OCI-LY3 (cell line): ENCODE results near the gene C11orf98.
"Not testable (repeated sequence)": the region's sequence is repeated elsewhere in the genome, so short reads cannot be mapped to it uniquely, and the experiment has no call there.

ENCODE experiments used
- H2AFZ ChIP-seq: fragments of 200-600, 300-600 bp; shearing (Covaris generic); 2 replicates; pipeline ENCODE4 v1.6.0; 2014; ENCODE audit warnings: antibody characterized with exemption, low read depth, low read length
- H3K27ac ChIP-seq: fragments of 200-600, 300-600 bp; sonication (generic); 2 replicates; pipeline ENCODE4 v1.5.1; 2014; ENCODE audit warnings: mild to moderate bottlenecking, low read length, moderate library complexity, mixed read lengths
- H3K27me3 ChIP-seq: fragments of 200-600, 300-600 bp; sonication (generic); 2 replicates; pipeline ENCODE4 v1.6.1; 2014; ENCODE audit warnings: low read depth, low read length, mixed read lengths
- H3K36me3 ChIP-seq: fragments of 200-600, 300-600 bp; sonication (generic); replicated peaks from 2 replicates; pipeline ENCODE3; 2014; ENCODE audit warnings: low read depth, low read length, mixed read lengths
- H3K4me1 ChIP-seq: fragments of 300-600, 200-600 bp; sonication (generic); 2 replicates; pipeline ENCODE4 v1.6.1; 2014; ENCODE audit warnings: low read length, mixed read lengths
- H3K4me2 ChIP-seq: fragments of 200-600, 300-600 bp; sonication (generic); 2 replicates; pipeline ENCODE4 v1.6.1; 2014; ENCODE audit warnings: low read length, mixed read lengths
- H3K4me3 ChIP-seq: fragments of 300-600, 200-600 bp; sonication (generic); 2 replicates; pipeline ENCODE4 v1.5.1; 2014; ENCODE audit warnings: antibody characterized with exemption, mild to moderate bottlenecking, low read length, moderate library complexity
- H3K79me2 ChIP-seq: fragments of 300-600, 200-600 bp; shearing (Covaris generic); 2 replicates; pipeline ENCODE4 v1.6.1; 2014; ENCODE audit warnings: mild to moderate bottlenecking, low read length, mixed read lengths
- H3K9ac ChIP-seq: fragments of 300-600, 200-600 bp; shearing (Covaris generic); 2 replicates; pipeline ENCODE4 v1.6.0; 2014; ENCODE audit warnings: mild to moderate bottlenecking, low read length, moderate library complexity
- H3K9me3 ChIP-seq: fragments of 200-600, 300-600 bp; shearing (Covaris generic); 2 replicates; pipeline ENCODE4 v1.6.1; 2014; ENCODE audit warnings: low read length, mixed read lengths; ENCODE audit not compliant: insufficient read depth
- H4K20me1 ChIP-seq: fragments of 200-600, 300-600 bp; sonication (generic); 2 replicates; pipeline ENCODE4 v1.6.1; 2016; ENCODE audit warnings: low read length, mixed read lengths; ENCODE audit not compliant: insufficient read depth
- EZH2phosphoT487 ChIP-seq: fragments of 200-600 bp; shearing (Covaris generic); IDR thresholded peaks from 2 replicates; pipeline ENCODE4 v1.6.1; 2018; ENCODE audit warnings: antibody characterized with exemption, mixed run types, low read depth
- TF ChIP-seq, protein P1 (sequence below): fragments of 200-600, 300-600 bp; sonication (generic); IDR thresholded peaks from 2 replicates; pipeline ENCODE4 v1.5.1; 2014; ENCODE audit warnings: antibody characterized with exemption, low read length, low read depth

C11orf98 gene

DNA sequence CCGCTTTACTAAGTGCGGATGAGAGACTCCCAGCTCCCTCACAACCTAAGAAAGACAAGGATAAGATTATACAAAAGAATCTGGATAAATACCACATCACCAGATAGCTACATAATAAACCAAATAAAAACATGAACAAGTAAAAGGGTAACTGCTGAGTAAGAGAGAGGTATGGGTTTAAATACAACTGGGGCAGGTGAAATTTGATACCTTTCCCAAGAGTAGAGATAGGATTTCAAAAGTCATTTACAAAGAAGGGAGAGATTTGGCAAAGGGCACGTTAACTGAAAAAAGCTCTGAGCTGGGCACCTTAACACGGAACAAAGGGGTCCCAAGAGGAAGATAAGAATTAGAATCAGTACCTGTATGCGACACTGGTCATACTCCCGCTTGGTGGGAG, 12.1 kb upstream of the C11orf98 start:
- H3K36me3 ChIP-seq: peaks cover 29% of the 10 kb centered on the region
- no peak overlapping the region for H3K4me2 ChIP-seq
- H3K79me2 ChIP-seq: peaks cover 53% of the 10 kb centered on the region
- no peak overlapping the region for H3K9ac ChIP-seq
- no peak overlapping the region for H3K27ac ChIP-seq
- peaks cover 28% of the 10 kb centered on the region for H3K4me1 ChIP-seq
- no peak overlapping the region for H2AFZ ChIP-seq
- H4K20me1 ChIP-seq: no peaks in the 10 kb centered on the region
- H3K9me3 ChIP-seq: no peaks in the 10 kb centered on the region
- no peak overlapping the region for H3K4me3 ChIP-seq
- no peaks in the 10 kb centered on the region for H3K27me3 ChIP-seq
- TF ChIP-seq, protein P1, sequence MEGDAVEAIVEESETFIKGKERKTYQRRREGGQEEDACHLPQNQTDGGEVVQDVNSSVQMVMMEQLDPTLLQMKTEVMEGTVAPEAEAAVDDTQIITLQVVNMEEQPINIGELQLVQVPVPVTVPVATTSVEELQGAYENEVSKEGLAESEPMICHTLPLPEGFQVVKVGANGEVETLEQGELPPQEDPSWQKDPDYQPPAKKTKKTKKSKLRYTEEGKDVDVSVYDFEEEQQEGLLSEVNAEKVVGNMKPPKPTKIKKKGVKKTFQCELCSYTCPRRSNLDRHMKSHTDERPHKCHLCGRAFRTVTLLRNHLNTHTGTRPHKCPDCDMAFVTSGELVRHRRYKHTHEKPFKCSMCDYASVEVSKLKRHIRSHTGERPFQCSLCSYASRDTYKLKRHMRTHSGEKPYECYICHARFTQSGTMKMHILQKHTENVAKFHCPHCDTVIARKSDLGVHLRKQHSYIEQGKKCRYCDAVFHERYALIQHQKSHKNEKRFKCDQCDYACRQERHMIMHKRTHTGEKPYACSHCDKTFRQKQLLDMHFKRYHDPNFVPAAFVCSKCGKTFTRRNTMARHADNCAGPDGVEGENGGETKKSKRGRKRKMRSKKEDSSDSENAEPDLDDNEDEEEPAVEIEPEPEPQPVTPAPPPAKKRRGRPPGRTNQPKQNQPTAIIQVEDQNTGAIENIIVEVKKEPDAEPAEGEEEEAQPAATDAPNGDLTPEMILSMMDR: no peak
- TF ChIP-seq EZH2phosphoT487: no peak

DNA sequence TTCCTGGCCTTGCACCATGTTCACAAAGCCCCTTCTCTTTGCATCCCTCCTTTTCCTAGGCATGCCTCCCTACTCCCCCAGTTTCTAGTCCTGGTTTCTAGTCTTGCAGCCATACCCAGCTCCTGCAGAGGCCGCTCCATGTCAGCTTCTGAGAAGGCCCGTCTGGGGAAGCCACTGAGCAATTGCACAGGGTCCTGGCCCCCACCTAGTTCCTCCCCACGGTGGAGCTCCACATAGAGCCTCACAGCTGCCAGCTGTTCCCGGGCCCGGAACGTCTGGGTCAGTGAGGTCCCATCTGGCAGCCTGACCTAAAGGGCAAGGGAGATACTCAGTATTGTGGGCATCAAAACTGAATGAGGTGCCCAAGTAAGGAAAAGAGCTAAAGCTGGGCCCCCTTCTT, 11.7 kb upstream of the C11orf98 start:
- Histone ChIP-seq H4K20me1 (no peaks in the 10 kb centered on the region), H3K9ac (no peak overlapping the region), H3K27me3 (no peaks in the 10 kb centered on the region), H3K4me3 (no peak overlapping the region), H3K4me1 (peaks cover 28% of the 10 kb centered on the region), H3K4me2 (no peak overlapping the region), H3K36me3 (peaks cover 29% of the 10 kb centered on the region), H3K9me3 (no peaks in the 10 kb centered on the region), H3K27ac (no peak overlapping the region), H2AFZ (no peak overlapping the region), H3K79me2 (peaks cover 58% of the 10 kb centered on the region)
- TF ChIP-seq, protein P1: no peak
- TF ChIP-seq EZH2phosphoT487: no peak

DNA sequence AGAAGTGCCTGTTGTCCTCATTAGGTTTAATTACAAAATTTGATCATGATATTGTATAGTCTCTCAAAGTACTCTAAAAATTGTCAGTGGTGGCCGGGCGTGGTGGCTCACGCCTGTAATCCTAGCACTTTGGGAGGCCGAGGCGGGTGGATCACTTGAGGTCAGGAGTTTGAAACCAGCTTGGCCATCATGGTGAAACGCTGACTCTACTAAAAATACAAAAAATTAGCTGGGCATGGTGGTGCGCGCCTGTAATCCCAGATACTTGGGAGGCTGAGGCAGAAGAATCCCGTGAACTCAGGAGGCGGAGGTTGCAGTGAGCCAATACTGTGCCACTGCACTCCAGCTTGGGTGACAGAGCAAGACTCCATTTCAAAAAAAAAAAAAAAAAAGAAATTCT, 10.4 kb upstream of the C11orf98 start:
- H3K9me3 ChIP-seq, H2AFZ ChIP-seq, H3K27me3 ChIP-seq, H3K4me3 ChIP-seq, H3K4me2 ChIP-seq, H3K9ac ChIP-seq, H4K20me1 ChIP-seq, H3K27ac ChIP-seq: not testable (repeated sequence)
- Histone ChIP-seq H3K4me1 (peaks cover 25% of the 10 kb centered on the region), H3K36me3 (peaks cover 29% of the 10 kb centered on the region), H3K79me2 (peaks cover 71% of the 10 kb centered on the region)

DNA sequence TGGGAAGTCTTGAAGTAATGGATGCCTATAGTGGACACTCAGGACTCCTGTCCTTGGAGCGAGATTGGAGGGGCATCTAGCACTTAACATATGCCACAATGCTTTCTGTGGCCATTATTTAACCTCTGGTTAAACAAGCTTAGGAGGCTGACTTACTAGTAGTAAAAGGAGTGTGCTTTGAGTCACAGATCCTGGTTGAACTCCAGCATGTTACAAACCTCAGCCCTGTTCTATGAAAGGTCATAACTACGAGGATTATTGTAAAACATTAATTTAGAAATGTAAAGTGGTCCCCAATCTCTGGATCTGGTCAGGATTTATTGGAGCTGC, 8.2 kb upstream of the C11orf98 start:
- H3K4me2 ChIP-seq: peak overlapping the region; percentile 85
- no peaks in the 10 kb centered on the region for H3K27me3 ChIP-seq
- H3K36me3 ChIP-seq: peaks cover 29% of the 10 kb centered on the region
- no peak overlapping the region for H3K4me3 ChIP-seq
- no peak for TF ChIP-seq EZH2phosphoT487
- TF ChIP-seq, protein P1: no peak
- H2AFZ ChIP-seq: no peak overlapping the region
- no peak overlapping the region for H3K9ac ChIP-seq
- peaks cover 19% of the 10 kb centered on the region for H3K4me1 ChIP-seq
- peaks cover 75% of the 10 kb centered on the region for H3K79me2 ChIP-seq
- no peaks in the 10 kb centered on the region for H3K9me3 ChIP-seq
- H3K27ac ChIP-seq: no peak overlapping the region
- no peaks in the 10 kb centered on the region for H4K20me1 ChIP-seq
